ENCODE results near the gene ECEL1.

GRCh38 chr2:232438091-232438490, 49.5 kb downstream of the ECEL1 start:
- no peak for TF ChIP-seq CTCF (IDR thresholded peaks at IDR 0.05; ENCODE audit: insufficient read depth, low read length, poor library complexity, severe bottlenecking)
- TF ChIP-seq EZH2phosphoT487 (conservative IDR thresholded peaks at IDR 0.05; ENCODE audit: low read length) = no peak
